ENCODE measurements around the gene RCOR1. TPM values are rescaled to one million over a fixed set of nuclear protein-coding genes. Genes with fewer than 3 reads are reported as not detected.

Gene RCOR1
- total and polyA plus RNA-seq, 12 donors = 3.1 to 16.9 (median 12.5) TPM

- Histone ChIP-seq H3K27ac (no peak overlapping the region), H3K9me3 (no peaks in the 10 kb centered on the region), H3K27me3 (no peaks in the 10 kb centered on the region), H3K4me3 (no peak overlapping the region), H3K36me3 (no peaks in the 10 kb centered on the region), H3K4me1 (peaks cover 0 to 9% (median 1%) of the 10 kb centered on the region in 9 donors)
- intact Hi-C loops (cut with DNase I) = no loop called here
- TF ChIP-seq, protein P1, sequence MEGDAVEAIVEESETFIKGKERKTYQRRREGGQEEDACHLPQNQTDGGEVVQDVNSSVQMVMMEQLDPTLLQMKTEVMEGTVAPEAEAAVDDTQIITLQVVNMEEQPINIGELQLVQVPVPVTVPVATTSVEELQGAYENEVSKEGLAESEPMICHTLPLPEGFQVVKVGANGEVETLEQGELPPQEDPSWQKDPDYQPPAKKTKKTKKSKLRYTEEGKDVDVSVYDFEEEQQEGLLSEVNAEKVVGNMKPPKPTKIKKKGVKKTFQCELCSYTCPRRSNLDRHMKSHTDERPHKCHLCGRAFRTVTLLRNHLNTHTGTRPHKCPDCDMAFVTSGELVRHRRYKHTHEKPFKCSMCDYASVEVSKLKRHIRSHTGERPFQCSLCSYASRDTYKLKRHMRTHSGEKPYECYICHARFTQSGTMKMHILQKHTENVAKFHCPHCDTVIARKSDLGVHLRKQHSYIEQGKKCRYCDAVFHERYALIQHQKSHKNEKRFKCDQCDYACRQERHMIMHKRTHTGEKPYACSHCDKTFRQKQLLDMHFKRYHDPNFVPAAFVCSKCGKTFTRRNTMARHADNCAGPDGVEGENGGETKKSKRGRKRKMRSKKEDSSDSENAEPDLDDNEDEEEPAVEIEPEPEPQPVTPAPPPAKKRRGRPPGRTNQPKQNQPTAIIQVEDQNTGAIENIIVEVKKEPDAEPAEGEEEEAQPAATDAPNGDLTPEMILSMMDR (IDR thresholded peaks at IDR 0.05) = no peak
- WGBS, 2 donors = 94 to 95% methylated on average over 9 of the region's 9 CpGs
- DNase-seq (no peak), ATAC-seq (no peak)
Observed at GRCh38 chr14:102668291-102668873, 75.9 kb downstream of the RCOR1 start.

GRCh38 chr14:102671410-102671809, 79.0 kb downstream of the RCOR1 start:
- intact Hi-C loops (cut with DNase I) = no loop called here
- ATAC-seq = no peak
- 95 to 99% methylated on average over 3 of the region's 3 CpGs for WGBS, 2 donors
- Histone ChIP-seq H3K27me3 (no peaks in the 10 kb centered on the region), H3K4me3 (no peak overlapping the region), H3K9me3 (no peaks in the 10 kb centered on the region), H3K4me1 (no peaks in the 10 kb centered on the region), H3K27ac (no peak overlapping the region), H3K36me3 (no peaks in the 10 kb centered on the region)
- TF ChIP-seq, protein P1 (IDR thresholded peaks at IDR 0.05) = no peak
- DNase-seq = no peak

- no peak for DNase-seq
- H3K4me3 ChIP-seq = no peak overlapping the region
- H3K36me3 ChIP-seq = no peaks in the 10 kb centered on the region
- TF ChIP-seq, protein P1 (IDR thresholded peaks at IDR 0.05) = no peak
- no peaks in the 10 kb centered on the region for H3K4me1 ChIP-seq
- no peaks in the 10 kb centered on the region for H3K9me3 ChIP-seq
- H3K27me3 ChIP-seq = no peaks in the 10 kb centered on the region
- ATAC-seq = no peak
- 98 to 99% methylated on average over 3 to 5 of the region's 5 CpGs for WGBS, 2 donors
- intact Hi-C loops (cut with DNase I) = no loop called here
- no peak overlapping the region for H3K27ac ChIP-seq
Observed at GRCh38 chr14:102672410-102672960, 80.0 kb downstream of the RCOR1 start.

DNA sequence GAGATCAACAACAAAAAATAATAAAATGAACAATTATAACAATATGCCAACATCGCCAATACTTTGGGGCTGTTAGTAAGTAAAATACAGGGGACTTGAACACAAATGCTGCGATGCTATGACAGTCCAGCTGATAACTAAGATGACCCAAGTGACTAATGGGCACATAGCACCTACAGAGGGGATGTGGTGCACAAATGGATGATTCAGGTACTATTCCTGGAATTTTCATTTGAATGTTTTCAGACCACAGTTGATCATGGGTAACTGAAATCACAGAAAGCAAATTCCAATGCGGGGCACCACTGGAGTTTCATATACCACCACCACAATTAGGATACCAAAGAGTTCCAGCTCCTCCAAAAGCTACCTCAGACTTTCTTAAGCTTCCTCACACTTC, 82.9 kb downstream of the RCOR1 start:
- intact Hi-C loops (cut with DNase I) = no loop called here
- no peak for ATAC-seq
- no peaks in the 10 kb centered on the region for H3K4me1 ChIP-seq
- 96 to 99% methylated on average over 3 of the region's 3 CpGs for WGBS, 2 donors
- no peak for DNase-seq
- TF ChIP-seq, protein P1 (IDR thresholded peaks at IDR 0.05) = no peak
- no peak overlapping the region for H3K4me3 ChIP-seq
- H3K9me3 ChIP-seq = no peaks in the 10 kb centered on the region
- H3K36me3 ChIP-seq = no peaks in the 10 kb centered on the region
- no peaks in the 10 kb centered on the region for H3K27me3 ChIP-seq
- no peak overlapping the region for H3K27ac ChIP-seq

Measured in heart right ventricle (tissue), 16 donors.